Stimulated activated CD4-positive, alpha-beta T cell treated with anti-CD3 and anti-CD28 coated beads, TNF-alpha, amount 100 ng/mL, for 48 hours (primary cell): ENCODE data around the gene SLC17A2.

Source experiments
- DNase-seq, 3 donors: peaks; one replicate each; pipeline ENCODE4 v3.0.0-alpha.2; 2020; ENCODE audit warnings: low read depth in 3 of 3

SLC17A2 gene

GRCh38 chr6:25919657-25920056 is 10.8 kb downstream of the SLC17A2 start:
- no peak for DNase-seq

- DNase-seq = peak in 1 of 3 donors; percentile 23
These were observed 12.3 kb downstream of the SLC17A2 start for GRCh38 chr6:25918083-25918683.

GRCh38 chr6:25916789-25917490 is 13.6 kb downstream of the SLC17A2 start:
- no peak for DNase-seq

DNA sequence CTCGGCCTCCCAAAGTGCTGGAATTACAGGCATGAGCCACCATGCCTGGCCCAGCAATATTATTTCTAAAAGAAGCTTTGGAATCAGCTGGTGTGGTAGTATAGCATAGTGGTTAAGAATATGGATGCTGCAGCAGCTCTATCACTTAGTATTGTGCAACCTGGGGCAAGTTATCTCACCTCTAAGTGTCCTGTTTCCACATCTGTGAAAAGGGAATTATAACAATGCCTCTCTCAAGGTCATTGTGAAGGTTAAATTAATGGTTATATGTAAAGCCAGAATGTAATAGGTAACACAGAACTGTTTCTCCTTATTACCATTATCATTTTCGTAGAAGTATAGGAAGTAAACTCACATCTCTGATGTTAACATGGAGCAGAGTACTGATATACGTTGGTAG is 14.2 kb downstream of the SLC17A2 start:
- no peak for DNase-seq

DNA sequence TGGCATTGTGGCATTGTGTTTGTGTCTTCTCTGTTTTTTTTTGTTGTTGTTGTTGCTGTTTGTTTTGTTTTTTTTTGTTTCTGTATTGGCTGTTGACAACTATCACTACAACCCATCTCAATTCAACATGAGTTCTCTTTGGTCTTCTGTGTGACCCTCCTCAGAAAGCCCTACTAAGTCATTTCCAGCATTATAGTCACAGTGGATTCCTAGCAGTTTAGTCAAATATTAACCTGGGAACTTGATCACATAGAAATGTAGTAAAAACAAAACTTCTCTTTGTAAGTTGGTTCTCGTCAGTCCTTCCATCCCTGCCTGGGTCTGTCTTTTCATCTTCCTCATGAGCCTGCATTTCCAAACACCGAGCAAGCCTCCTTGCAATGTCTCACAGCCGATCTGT is 16.8 kb downstream of the SLC17A2 start:
- DNase-seq = no peak

GRCh38 chr6:25911351-25911750 is 19.1 kb downstream of the SLC17A2 start:
- DNase-seq = no peak

GRCh38 chr6:25907475-25908014 is 22.9 kb downstream of the SLC17A2 start:
- no peak for DNase-seq

DNA sequence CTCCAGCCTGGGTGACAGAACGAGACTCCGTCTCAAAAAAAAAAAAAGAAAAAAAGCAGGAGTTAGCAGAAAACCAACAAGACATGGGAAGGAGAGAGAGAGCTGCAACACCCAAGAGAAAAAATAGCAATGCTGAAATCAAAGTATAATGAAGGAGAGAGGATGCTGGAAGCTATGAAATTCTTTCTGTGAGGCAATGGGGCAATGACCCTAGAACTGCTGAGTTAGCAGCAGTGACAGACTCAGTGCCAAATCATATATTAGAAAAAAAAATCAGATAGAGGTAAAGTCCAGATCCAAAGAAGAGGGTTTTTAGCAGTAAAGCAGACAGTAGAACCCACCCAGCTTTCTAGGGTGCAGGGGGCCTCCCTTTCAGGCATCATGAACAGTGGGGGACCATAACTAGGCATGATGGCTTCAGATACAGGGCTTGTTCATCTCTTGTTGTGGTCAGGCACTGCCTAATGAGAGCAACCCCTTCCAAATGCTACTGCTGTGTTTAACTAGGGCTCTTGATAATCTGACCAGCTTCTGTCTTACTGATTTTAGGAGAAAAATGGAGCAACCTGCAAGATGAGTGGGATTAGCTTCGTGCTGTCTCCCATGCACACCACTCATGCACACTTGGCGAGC is 26.9 kb downstream of the SLC17A2 start:
- no peak for DNase-seq

DNA sequence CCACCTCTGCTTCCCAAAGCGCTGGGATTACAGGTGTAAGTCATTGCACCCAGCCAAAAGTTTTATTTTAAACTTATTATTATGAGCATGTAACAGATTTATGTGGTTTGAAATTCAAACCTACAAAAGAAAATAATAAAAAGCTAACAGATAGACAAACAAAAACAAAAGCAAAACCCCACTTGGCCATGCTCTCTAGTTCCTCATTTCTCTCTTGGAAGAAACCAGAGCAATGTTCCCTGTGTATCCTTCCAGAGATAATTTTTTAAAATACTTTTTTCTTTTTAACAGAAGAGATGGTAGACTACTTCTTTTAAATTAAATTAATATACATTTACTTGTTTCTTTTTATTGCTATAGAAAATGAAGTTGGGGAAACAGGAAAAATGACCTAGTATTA is 28.4 kb downstream of the SLC17A2 start:
- DNase-seq = no peak

GRCh38 chr6:25900843-25901242 is 29.6 kb downstream of the SLC17A2 start:
- no peak for DNase-seq

DNA sequence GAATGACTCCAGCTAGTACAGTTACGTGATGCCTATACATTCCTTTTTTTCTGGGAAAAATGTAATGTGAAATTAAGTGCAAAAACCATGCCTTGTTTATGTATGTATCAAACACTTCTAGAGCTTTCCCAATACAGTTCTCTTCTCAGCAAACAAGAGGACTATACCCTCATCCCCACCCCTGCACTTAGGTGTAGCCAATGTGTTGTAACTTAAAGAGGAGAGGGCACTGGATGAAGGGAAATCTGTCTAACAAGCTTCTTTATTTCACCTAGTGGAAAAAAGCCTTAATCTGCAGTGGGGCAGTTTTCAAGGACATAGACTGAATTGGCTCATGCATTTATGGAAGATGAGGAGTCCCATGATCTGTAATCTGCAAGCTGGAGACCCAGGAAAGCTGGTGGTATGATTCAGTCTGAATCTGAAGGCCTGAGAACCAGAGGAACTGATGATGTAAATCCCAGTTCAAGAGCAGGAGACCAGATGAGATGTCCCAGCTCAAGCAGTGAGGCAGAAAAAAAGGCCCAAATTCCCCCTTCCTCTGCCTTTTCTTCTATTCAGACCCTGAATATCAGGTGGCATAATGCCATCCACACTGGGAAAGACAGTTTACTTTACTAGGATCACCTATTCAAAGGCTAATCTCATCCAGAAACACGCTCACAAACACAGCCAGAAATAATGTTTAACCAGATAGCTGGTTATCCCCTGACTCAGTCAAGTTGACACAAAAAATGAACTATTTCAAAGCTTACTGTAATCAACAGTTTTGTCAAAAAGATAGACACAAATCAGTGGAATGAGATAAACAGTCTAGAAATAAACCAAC is 30.7 kb downstream of the SLC17A2 start:
- no peak for DNase-seq

DNA sequence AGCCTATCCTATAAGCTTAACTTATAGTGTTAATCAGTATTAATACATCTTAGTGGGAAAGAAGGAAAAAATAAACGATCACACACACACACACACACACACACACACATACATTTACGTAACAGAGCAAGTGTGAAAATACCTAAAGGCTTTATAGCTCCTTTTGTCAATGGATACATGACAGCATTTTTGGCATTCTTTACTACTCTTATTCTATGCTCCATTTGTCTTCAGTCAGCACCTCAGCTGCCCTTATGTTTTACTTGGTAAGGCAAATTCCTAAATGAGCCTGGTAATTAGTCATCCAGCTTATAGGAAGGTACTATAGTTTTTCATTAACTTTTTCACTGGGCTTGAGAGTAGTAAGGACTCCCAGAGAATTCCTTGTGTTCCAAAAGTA is 31.4 kb downstream of the SLC17A2 start:
- DNase-seq = no peak

DNA sequence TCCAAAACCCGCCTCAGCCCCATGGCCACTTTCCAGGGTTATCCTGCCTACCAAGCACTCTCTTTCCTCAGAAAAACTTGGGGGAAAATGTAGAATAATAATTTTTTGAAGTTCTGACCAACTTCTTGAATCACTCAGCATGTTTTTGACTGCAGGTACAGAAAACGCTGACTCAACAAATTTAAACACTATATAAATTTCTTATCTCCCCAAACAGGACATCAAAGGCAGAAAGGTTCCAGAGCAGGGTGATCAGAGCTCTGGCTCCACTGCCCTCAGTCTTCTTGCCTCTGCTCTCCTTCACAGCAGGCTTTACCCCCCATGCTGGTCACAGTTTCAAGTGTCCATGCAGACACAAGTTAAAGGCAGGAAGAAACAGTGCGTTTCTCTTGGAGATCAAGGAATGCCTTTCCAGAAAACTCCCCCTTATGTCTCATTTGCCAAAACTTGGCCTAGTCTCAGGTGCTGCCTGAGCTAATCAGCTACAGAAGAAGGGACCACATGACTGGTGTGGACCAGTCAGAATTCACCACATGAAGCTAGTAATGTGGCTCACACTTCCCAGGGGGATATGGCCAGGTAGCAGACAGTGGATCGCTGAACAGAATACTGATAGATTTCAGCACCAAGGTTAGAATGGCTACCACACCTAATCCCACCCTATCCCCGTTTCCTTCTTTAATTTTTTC is 32.1 kb downstream of the SLC17A2 start:
- DNase-seq = no peak

DNA sequence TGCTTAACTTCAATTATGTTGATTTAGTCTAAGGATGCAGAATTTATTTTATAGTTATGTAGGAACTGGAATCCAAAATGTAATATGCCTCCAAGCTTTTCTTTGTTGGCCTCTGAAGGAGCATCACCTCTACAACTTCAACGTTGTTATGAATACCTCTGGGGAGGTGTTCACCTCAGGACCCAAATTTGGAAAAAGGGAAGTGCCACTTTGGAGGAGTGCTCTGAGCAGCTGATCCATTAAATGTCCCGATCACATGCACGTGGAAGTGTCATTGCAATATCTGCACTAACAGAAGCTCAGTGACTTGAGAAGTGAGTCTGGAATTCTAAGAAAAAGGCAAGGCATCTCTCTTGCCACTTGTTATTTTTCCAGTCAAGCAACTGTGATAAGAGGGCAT is 34.2 kb downstream of the SLC17A2 start:
- DNase-seq = no peak

- DNase-seq = no peak
These were observed 34.7 kb downstream of the SLC17A2 start for GRCh38 chr6:25895771-25896170.

DNA sequence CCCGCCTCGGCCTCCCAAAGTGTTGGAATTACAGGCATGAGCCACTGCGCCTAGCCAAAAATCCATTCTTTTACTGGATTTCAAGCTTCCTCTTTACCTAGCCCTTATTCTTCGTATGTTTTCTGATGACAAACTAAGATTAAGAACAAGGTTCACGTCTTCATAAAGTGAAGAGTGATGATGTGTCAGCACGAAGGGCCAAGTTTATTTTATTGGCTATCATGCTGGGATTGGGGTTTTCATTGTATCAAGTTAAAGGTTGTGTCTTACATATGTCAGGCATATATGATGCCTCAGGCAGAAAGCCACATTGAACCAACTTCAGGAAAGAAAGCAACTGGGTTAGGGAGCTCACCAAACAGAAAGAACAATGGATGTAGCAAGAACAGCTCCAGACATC is 36.7 kb downstream of the SLC17A2 start:
- DNase-seq = no peak

DNA sequence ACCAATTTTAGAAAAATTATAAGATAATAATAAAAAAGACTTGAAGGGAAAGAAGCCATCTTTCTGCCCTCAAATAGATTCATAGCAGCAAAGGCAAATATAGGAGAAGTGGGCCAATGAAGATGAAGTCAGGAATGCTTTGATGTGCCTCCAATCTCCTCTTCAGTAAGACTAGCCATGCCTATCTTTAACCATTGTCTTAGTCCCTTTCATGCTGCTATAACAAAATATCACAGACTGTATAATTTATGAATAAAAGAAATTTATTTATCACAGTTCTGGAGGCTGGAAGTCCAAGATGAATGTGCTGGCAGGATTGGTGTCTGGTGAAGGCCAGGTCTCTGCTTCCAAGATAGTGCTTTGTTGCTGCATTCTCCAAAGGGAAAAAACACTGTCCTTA is 37.6 kb downstream of the SLC17A2 start:
- no peak for DNase-seq

DNA sequence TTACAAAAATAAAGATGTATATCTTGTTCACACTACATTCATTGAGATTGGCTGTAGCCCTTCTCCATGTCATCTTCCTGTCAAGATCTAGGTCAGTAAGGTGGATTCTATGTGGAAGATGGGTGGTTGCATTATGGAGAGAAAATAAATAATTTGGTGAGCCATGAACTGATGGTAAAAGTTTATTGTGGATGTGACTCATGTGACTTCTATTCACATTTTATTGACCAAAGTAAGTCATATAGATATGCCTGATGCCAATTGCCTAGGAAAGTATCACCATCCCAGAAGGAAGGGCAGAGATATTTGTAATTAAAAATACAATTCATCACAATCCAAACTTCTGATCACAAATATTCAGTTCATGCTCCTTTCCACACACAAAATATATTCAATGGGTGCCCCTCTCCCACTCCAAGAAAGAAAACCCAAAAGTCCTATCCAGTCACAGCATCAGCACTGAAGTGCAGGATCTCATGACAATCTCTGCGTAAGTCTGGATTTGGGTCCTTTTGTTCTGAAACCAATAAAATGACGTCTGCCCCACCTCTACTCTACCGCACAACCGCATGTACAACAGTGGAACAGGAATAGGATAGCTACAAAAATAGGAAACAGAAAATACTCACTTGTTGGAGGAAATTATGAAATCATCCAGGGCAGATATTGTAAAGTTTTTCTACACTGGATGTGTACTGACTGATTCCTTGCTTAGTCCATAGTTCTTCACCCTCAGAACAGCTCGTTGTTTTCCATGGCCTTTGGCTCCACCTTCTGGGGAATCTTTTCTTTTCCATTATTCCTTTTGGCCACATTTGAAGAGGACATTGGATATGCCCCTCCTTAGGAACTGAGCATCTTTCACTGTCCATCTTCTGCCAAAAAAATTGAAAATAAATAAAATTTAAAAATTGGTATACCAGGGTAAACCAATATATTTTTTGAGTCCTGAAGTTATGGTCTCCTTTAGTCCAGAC is 40.3 kb downstream of the SLC17A2 start:
- DNase-seq = no peak

GRCh38 chr6:25888626-25889025 is 41.9 kb downstream of the SLC17A2 start:
- no peak for DNase-seq

DNA sequence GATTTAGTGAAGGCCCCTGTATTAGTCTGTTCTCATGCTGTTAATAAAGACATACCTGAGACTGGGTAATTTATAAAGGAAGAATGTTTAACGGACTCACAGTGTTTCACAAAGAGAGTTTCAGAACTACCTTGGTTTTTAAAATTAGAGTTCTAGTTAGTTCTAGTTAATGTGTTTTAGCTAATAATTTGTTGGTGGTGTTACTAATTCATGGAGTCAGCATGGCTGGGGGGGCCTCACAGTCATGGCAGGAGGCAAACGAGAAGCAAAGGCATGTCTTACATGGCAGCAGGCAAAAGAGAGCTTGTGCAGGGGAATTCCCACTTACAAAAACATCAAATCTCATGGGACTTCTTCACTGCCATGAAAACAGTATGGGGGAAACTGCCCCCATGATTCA is 44.4 kb downstream of the SLC17A2 start:
- no peak for DNase-seq
